Natural killer cell (primary cell): Measurements from ENCODE around the gene SND1. TPM values are rescaled to one million over a fixed set of nuclear protein-coding genes. Genes with fewer than 3 reads are reported as not detected.

ENCODE experiments used
- ATAC-seq, 3 donors: fragments of 150-1000 bp in 2 of 3; fragments of 200-7000 bp in 1 of 3; cut with Tn5 transposase; 1 replicate in 1 of 3; 2 replicates in 2 of 3; pipeline ENCODE4 v1.10.0; 2021; ENCODE audit warnings: mild to moderate bottlenecking in 2 of 3, moderate library complexity in 2 of 3
- DNase-seq, 2 donors: peaks; one replicate each; pipeline versions ENCODE4 v3.0.0 to v3.0.0-alpha.2; 2013 to 2021; ENCODE audit warnings: mixed read lengths in 1 of 2
- H3K27ac ChIP-seq: one replicate; pipeline ENCODE4 v1.5.1; 2013; ENCODE audit warnings: mild to moderate bottlenecking, low read length
- H3K27me3 ChIP-seq: one replicate; pipeline ENCODE4 v1.6.1; 2013; ENCODE audit warnings: low read length; ENCODE audit not compliant: control insufficient read depth, insufficient read depth
- H3K36me3 ChIP-seq: one replicate; pipeline ENCODE4 v1.6.1; 2013; ENCODE audit warnings: low read length; ENCODE audit not compliant: control insufficient read depth, insufficient read depth
- H3K4me1 ChIP-seq: one replicate; pipeline ENCODE4 v1.6.1; 2013; ENCODE audit warnings: low read length; ENCODE audit not compliant: control insufficient read depth, insufficient read depth
- H3K4me3 ChIP-seq: one replicate; pipeline ENCODE4 v1.5.1; 2013; ENCODE audit warnings: low read length
- H3K9me3 ChIP-seq: one replicate; pipeline ENCODE4 v1.6.1; 2013; ENCODE audit warnings: low read length; ENCODE audit not compliant: control insufficient read depth, insufficient read depth
- H3K27ac Mint-ChIP-seq, 2 donors: one replicate each; pipeline ENCODE4 v1.8.0; 2022; ENCODE audit warnings: mild to moderate bottlenecking in 2 of 2, mixed read lengths in 2 of 2, moderate library complexity in 1 of 2
- H3K27me3 Mint-ChIP-seq, 2 donors: one replicate each; pipeline ENCODE4 v1.8.0; 2022; ENCODE audit warnings: low read depth in 2 of 2, mixed read lengths in 2 of 2
- H3K36me3 Mint-ChIP-seq: one replicate; pipeline ENCODE4 v1.8.0; 2022; ENCODE audit warnings: mixed read lengths
- H3K4me1 Mint-ChIP-seq, 2 donors: one replicate each; pipeline ENCODE4 v1.8.0; 2022; ENCODE audit warnings: mixed read lengths in 2 of 2
- H3K4me3 Mint-ChIP-seq: one replicate; pipeline ENCODE4 v1.8.0; 2022; ENCODE audit warnings: mild to moderate bottlenecking, moderate library complexity, mixed read lengths
- H3K9me3 Mint-ChIP-seq, 2 donors: one replicate each; pipeline ENCODE4 v1.8.0; 2022; ENCODE audit warnings: mixed read lengths in 2 of 2
- WGBS: methylation state at CpG from one replicate; pipeline ENCODE4 v1.1.7; 2013; ENCODE audit warnings: missing lambda C conversion rate; ENCODE audit not compliant: insufficient coverage; 5-methylcytosine and 5-hydroxymethylcytosine counted together
- intact Hi-C: fragments of 100-400 bp; cut with micrococcal nuclease; formaldehyde crosslinking; loops from one replicate; pipeline ENCODE4 v1.14.2; 2022
- total RNA-seq, 4 donors: library from RNA; stranded (reverse); fragments of 120-200 nt in 1 of 4; gene quantifications; one replicate each; pipeline versions ENCODE4 v1.2.3 to v1.2.4, GENCODE V29; 2013 to 2022
- TF ChIP-seq, protein P1 (sequence below): fragments of 200-600 bp; IDR thresholded peaks from one replicate; pipeline ENCODE4 v1.8.0; 2022; ENCODE audit warnings: antibody characterized with exemption

SND1 gene
- total RNA-seq, 3 donors from 2014 or later (not counting 1 experiment from before 2014, with no cell fraction given): 149 to 188 (median 149) TPM

DNA sequence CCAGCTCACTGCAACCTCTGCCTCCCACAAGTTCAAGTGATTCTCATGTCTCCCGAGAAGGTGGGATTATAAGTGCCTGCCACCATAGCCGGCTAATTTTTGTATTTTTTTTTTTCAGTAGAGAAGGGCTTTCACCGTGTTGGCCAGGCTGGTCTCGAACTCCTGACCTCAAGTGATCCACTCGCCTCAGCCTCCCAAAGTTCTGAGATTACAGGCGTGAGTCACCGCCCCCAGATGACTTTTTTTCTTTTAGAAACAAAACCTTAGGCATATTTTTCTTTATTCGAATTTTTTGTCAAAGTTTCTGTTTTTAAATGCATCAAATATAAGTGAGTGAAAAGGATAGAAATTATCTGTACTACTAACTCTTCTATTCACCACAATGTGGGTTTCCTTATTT is 266.1 kb downstream of the SND1 start:
- Mint-ChIP-seq H3K27me3 (no peaks in the 10 kb centered on the region), H3K9me3 (no peaks in the 10 kb centered on the region), H3K4me1 (peaks cover 10 to 16% of the 10 kb centered on the region in 2 donors), H3K27ac (no peak overlapping the region), H3K36me3 (no peaks in the 10 kb centered on the region), H3K4me3 (no peak overlapping the region)
- intact Hi-C loops: no loop called here
- Histone ChIP-seq H3K27me3 (no peaks in the 10 kb centered on the region), H3K9me3 (no peaks in the 10 kb centered on the region), H3K4me3 (no peak overlapping the region), H3K27ac (no peak overlapping the region), H3K4me1 (no peaks in the 10 kb centered on the region), H3K36me3 (no peaks in the 10 kb centered on the region)
- 98% methylated on average over 7 of the region's 8 CpGs for WGBS
- TF ChIP-seq, protein P1, sequence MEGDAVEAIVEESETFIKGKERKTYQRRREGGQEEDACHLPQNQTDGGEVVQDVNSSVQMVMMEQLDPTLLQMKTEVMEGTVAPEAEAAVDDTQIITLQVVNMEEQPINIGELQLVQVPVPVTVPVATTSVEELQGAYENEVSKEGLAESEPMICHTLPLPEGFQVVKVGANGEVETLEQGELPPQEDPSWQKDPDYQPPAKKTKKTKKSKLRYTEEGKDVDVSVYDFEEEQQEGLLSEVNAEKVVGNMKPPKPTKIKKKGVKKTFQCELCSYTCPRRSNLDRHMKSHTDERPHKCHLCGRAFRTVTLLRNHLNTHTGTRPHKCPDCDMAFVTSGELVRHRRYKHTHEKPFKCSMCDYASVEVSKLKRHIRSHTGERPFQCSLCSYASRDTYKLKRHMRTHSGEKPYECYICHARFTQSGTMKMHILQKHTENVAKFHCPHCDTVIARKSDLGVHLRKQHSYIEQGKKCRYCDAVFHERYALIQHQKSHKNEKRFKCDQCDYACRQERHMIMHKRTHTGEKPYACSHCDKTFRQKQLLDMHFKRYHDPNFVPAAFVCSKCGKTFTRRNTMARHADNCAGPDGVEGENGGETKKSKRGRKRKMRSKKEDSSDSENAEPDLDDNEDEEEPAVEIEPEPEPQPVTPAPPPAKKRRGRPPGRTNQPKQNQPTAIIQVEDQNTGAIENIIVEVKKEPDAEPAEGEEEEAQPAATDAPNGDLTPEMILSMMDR: no peak
- DNase-seq (no peak), ATAC-seq (no peak)

DNA sequence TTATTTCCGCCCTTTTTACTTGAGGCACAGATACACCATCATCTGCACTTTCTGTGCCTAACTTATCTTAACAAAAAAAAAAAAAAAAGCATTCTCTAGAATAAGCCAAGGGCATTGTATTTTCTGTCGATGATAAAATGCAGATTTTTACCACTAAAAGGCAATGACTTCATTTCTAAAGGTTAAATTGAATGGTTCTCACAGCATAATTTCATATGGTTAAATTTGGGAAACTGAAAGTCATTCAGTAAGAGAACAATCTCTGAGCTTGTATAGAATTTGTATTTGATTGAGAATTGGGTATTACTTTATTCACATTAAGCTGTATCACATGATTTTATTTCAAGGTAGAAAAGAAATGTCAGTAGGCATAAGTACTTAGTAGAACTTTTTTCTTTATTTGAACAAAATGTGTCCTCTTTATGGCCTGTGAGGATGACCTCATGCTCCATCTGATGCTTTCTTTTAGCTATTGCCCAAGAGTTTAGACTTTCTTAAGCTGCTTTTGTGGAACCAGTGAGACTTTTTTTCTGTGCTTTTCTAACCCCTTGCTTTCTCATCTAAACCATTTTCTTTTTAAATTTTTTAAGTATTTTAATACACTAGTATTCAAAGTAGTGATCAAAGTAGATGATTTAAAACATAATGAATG is 268.9 kb downstream of the SND1 start:
- Mint-ChIP-seq H3K9me3 (no peaks in the 10 kb centered on the region), H3K27me3 (no peaks in the 10 kb centered on the region), H3K36me3 (no peaks in the 10 kb centered on the region), H3K27ac (no peak overlapping the region), H3K4me3 (no peak overlapping the region), H3K4me1 (peaks cover 20 to 27% of the 10 kb centered on the region in 2 donors)
- Histone ChIP-seq H3K36me3 (no peaks in the 10 kb centered on the region), H3K27ac (no peak overlapping the region), H3K4me1 (no peaks in the 10 kb centered on the region), H3K9me3 (no peaks in the 10 kb centered on the region), H3K4me3 (no peak overlapping the region), H3K27me3 (no peaks in the 10 kb centered on the region)
- WGBS: 100% methylated on average over 1 of the region's 2 CpGs
- intact Hi-C loops: no loop called here
- DNase-seq: no peak
- TF ChIP-seq, protein P1: no peak
- no peak for ATAC-seq

DNA sequence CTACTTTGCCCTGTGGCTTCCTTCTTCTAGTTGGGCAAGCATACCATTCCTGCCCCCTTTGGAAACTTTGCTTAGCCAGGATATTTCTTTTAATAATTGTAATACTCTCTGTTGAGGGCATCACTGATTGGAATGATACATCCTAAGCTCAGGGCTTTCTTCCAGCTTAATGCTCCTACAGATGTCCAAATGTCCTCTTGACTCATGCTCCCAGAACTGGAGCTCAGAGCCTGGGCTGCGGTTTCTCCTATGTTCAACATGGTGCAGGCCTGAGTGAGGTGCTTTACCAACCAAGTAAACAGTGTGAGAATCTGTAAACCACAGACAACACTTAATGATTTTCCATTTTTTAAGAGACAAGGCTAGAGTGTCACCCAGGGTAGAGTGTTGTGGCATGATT is 270.7 kb downstream of the SND1 start:
- intact Hi-C loops: no loop called here
- Mint-ChIP-seq H3K9me3 (no peaks in the 10 kb centered on the region), H3K36me3 (no peaks in the 10 kb centered on the region), H3K4me1 (peaks cover 20 to 32% of the 10 kb centered on the region in 2 donors), H3K4me3 (no peak overlapping the region), H3K27me3 (no peaks in the 10 kb centered on the region), H3K27ac (no peak overlapping the region)
- DNase-seq (no peak), ATAC-seq (no peak)
- WGBS: 100% methylated on average over 1 of the region's 1 CpG
- TF ChIP-seq, protein P1: no peak
- Histone ChIP-seq H3K36me3 (no peaks in the 10 kb centered on the region), H3K27me3 (no peaks in the 10 kb centered on the region), H3K27ac (no peak overlapping the region), H3K4me3 (no peak overlapping the region), H3K9me3 (no peaks in the 10 kb centered on the region), H3K4me1 (no peaks in the 10 kb centered on the region)

DNA sequence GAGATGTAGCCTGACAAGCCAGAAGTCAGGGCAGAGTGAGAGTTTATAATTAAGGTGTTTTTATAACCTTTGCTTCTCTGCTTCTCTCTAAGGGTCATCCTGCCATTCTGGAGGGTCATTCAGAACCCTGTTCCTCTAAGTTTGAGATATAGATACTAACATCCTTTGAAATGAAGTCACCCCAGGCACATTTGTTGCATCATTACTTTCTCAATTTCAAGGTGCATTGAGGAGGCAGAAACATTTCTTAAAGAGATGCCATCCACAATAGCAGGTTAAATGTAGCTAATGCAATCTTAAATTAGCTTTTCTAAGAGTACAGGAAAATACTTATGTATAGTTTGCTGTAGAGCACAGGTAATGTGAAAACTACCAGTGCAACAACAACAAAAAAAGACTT is 272.9 kb downstream of the SND1 start:
- ATAC-seq: no peak
- intact Hi-C loops: no loop called here

More for the DNA sequence above, 272.9 kb downstream of the SND1 start:
- Histone ChIP-seq H3K4me3 (no peak overlapping the region), H3K4me1 (no peaks in the 10 kb centered on the region), H3K9me3 (no peaks in the 10 kb centered on the region), H3K27ac (no peak overlapping the region), H3K36me3 (peaks cover 4% of the 10 kb centered on the region), H3K27me3 (no peaks in the 10 kb centered on the region)
- TF ChIP-seq, protein P1: no peak
- Mint-ChIP-seq H3K9me3 (no peaks in the 10 kb centered on the region), H3K27me3 (no peaks in the 10 kb centered on the region), H3K4me3 (no peak overlapping the region), H3K36me3 (peaks cover 5% of the 10 kb centered on the region), H3K4me1 (peaks cover 20 to 32% of the 10 kb centered on the region in 2 donors), H3K27ac (no peak overlapping the region)
- no peak for DNase-seq
